Measurements from ENCODE around the gene EGR4.

GRCh38 chr2:73266061-73266901, 27.1 kb downstream of the EGR4 start:
- TF ChIP-seq POLR2AphosphoS5 (IDR thresholded peaks at IDR 0.05; ENCODE audit: low read depth) (no peak), CTCF (conservative IDR thresholded peaks at IDR 0.05; ENCODE audit: low read depth in 2 of 2) (no peak), EZH2phosphoT487 (IDR thresholded peaks at IDR 0.05; ENCODE audit: unreplicated experiment) (no peak), EZH2 (IDR thresholded peaks at IDR 0.05; ENCODE audit: low read depth, unreplicated experiment) (no peak), STAT1 (IDR thresholded peaks at IDR 0.05; ENCODE audit: unreplicated experiment) (no peak), REST (IDR thresholded peaks at IDR 0.05; ENCODE audit: unreplicated experiment) (no peak), CREB1 (CRISPR knock-in tag; IDR thresholded peaks at IDR 0.05; ENCODE audit: low read depth) (no peak), JUNB (IDR thresholded peaks at IDR 0.05; ENCODE audit: unreplicated experiment) (no peak), ZNF331 (CRISPR knock-in tag; IDR thresholded peaks at IDR 0.05; ENCODE audit: low read depth) (no peak), ZNF114 (CRISPR knock-in tag; IDR thresholded peaks at IDR 0.05) (no peak), NANOG (IDR thresholded peaks at IDR 0.05; ENCODE audit: borderline replicate concordance) (no peak)

Measured in GM23338 (cell line).